Measurements from ENCODE around the gene JAKMIP1. TPM values are rescaled to one million over a fixed set of nuclear protein-coding genes. Genes with fewer than 3 reads are reported as not detected.

The JAKMIP1 gene
- total RNA-seq, 3 donors from 2014 or later, result 0.66 to 0.88 (median 0.80) TPM

DNA sequence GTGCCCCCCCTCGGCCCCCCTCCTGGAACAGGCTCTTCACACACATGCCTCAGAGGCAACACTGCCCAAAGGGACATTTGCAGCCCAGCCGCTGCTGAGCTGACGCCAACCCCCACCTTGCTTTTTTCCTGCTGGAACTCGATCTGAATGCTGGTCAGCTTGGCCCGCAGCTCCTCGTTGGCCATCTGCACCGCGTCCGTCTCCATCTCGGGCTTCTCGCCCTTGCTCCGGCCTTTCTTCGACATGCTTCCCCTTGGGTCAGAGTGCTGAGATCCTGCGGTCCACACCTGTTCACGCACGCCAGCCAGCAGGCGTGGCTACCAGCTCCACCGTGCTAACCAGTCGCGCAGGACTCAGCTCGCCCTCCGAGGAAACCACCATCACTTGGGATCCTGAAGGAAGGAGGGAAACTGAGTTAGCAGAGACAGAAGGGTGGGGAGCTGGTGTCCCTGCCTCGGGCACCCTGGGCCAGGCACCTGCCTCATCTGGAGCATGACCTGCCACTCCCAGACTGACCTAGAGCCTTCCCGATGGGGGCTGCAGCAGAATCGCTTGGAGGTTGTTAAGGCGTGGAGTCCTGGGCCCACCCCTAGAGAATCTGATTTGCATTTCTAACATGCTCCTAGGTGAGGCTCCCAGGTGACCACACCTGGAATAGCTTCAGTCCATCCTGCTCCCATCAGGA is 87.6 kb downstream of the JAKMIP1 start:
- intact Hi-C loops (cut with DNase I; ENCODE audit: low total_unique reads), result no loop called here
- no peak overlapping the region for H3K27ac ChIP-seq
- TF ChIP-seq POLR2A (IDR thresholded peaks at IDR 0.05) (no peak), CTCF (IDR thresholded peaks at IDR 0.05) (no peak), POLR2AphosphoS5 (IDR thresholded peaks at IDR 0.05) (no peak)
- no peaks in the 10 kb centered on the region for H3K9me3 ChIP-seq
- DNase-seq (ENCODE audit: low spot score in 2 of 2), result no peak
- no peaks in the 10 kb centered on the region for H3K4me1 ChIP-seq
- H3K4me3 ChIP-seq, result no peak overlapping the region
- H3K36me3 ChIP-seq, result no peaks in the 10 kb centered on the region
- H3K27me3 ChIP-seq, result peaks cover 0 to 39% of the 10 kb centered on the region in 2 donors

DNA sequence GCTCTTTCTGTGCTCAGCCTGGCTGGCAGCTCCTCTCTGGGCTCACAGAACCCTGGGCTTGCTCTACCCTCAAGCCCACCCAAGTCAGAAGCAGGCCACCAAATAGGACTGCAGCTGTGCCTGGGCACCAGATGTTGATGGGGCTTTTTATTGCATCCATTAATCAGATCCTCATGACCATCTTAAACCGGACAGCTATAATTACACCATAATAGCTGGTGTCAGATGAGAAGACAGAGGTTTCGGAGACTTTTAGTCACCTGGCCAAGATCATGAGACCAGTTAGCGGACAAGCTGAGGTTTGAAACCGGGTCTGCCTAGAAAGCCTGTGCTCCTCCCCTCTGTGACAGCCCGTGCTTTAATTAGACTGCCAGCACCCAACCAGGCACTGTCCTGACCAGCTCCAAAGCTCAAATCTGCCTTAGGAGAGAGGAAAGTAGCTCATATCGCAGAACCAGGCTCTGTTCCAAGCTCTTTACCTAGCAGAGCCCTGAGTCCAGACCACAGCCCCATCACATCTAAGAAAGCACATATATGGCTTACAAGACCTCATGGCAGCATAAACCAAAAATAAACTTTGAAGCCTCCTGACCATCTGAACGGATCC is 88.9 kb downstream of the JAKMIP1 start:
- H3K4me3 ChIP-seq, result no peak overlapping the region
- intact Hi-C loops (cut with DNase I; ENCODE audit: low total_unique reads), result no loop called here
- no peaks in the 10 kb centered on the region for H3K36me3 ChIP-seq
- no peaks in the 10 kb centered on the region for H3K4me1 ChIP-seq
- TF ChIP-seq POLR2A (IDR thresholded peaks at IDR 0.05) (no peak), POLR2AphosphoS5 (IDR thresholded peaks at IDR 0.05) (no peak), CTCF (IDR thresholded peaks at IDR 0.05) (no peak)
- no peak overlapping the region for H3K27ac ChIP-seq
- no peak for DNase-seq (ENCODE audit: low spot score in 2 of 2)
- H3K9me3 ChIP-seq, result no peaks in the 10 kb centered on the region
- peaks cover 0 to 52% of the 10 kb centered on the region in 2 donors for H3K27me3 ChIP-seq

- Histone ChIP-seq H3K36me3 (no peaks in the 10 kb centered on the region), H3K27ac (no peak overlapping the region), H3K4me1 (no peaks in the 10 kb centered on the region), H3K27me3 (peaks cover 0 to 58% of the 10 kb centered on the region in 2 donors), H3K4me3 (no peak overlapping the region), H3K9me3 (peaks cover 0 to 2% of the 10 kb centered on the region in 2 donors)
- no peak for TF ChIP-seq POLR2A (IDR thresholded peaks at IDR 0.05)
- TF ChIP-seq CTCF (IDR thresholded peaks at IDR 0.05), result no peak
- no peak for TF ChIP-seq POLR2AphosphoS5 (IDR thresholded peaks at IDR 0.05)
- intact Hi-C loops (cut with DNase I; ENCODE audit: low total_unique reads), result no loop called here
- DNase-seq (ENCODE audit: low spot score in 2 of 2), result no peak
Measured at GRCh38 chr4:6110681-6111353, 89.5 kb downstream of the JAKMIP1 start.

GRCh38 chr4:6109842-6110560 is 90.3 kb downstream of the JAKMIP1 start:
- intact Hi-C loops (cut with DNase I; ENCODE audit: low total_unique reads), result no loop called here
- Histone ChIP-seq H3K36me3 (no peaks in the 10 kb centered on the region), H3K4me3 (no peak overlapping the region), H3K27ac (no peak overlapping the region), H3K9me3 (peaks cover 0 to 7% of the 10 kb centered on the region in 2 donors), H3K27me3 (peaks cover 0 to 61% of the 10 kb centered on the region in 2 donors), H3K4me1 (no peaks in the 10 kb centered on the region)
- no peak for TF ChIP-seq POLR2A (IDR thresholded peaks at IDR 0.05)
- TF ChIP-seq CTCF (IDR thresholded peaks at IDR 0.05), result peak in 1 of 3 donors; percentile 8
- no peak for DNase-seq (ENCODE audit: low spot score in 2 of 2)

Data from breast epithelium (tissue), 4 donors.